ENCODE measurements around the gene CWC27. TPM values are rescaled to one million over a fixed set of nuclear protein-coding genes. Genes with fewer than 3 reads are reported as not detected.
A peak's percentile ranks its signal among the peaks of the same experiment; 100 is the strongest.

CWC27 gene
- total RNA-seq, 1 donor from 2014 or later, result 33.4 TPM

- no peak for DNase-seq (ENCODE audit: low spot score, unreplicated experiment)
- peak overlapping the region; percentile 59 for H3K27ac Mint-ChIP-seq
- peaks cover 17% of the 10 kb centered on the region for H3K4me1 Mint-ChIP-seq (ENCODE audit: low read depth)
Measured at GRCh38 chr5:64759960-64760660, 8.6 kb upstream of the CWC27 start.

GRCh38 chr5:64763948-64764503 is 4.7 kb upstream of the CWC27 start:
- Mint-ChIP-seq H3K9me3 (ENCODE audit: low read depth) (no peaks in the 10 kb centered on the region), H3K4me3 (ENCODE audit: low read depth) (no peak overlapping the region), H3K27ac (peak overlapping the region; percentile 1), H3K36me3 (ENCODE audit: insufficient read depth) (peaks cover 4% of the 10 kb centered on the region), H3K27me3 (no peaks in the 10 kb centered on the region), H3K4me1 (ENCODE audit: low read depth) (peaks cover 30% of the 10 kb centered on the region)
- TF ChIP-seq CTCF (IDR thresholded peaks at IDR 0.05; ENCODE audit: unreplicated experiment), result no peak
- DNase-seq (ENCODE audit: low spot score, unreplicated experiment), result no peak

More at GRCh38 chr5:64759960-64760660, 8.6 kb upstream of the CWC27 start:
- Mint-ChIP-seq H3K36me3 (ENCODE audit: insufficient read depth) (peaks cover 5% of the 10 kb centered on the region), H3K9me3 (ENCODE audit: low read depth) (no peaks in the 10 kb centered on the region), H3K27me3 (no peaks in the 10 kb centered on the region), H3K4me3 (ENCODE audit: low read depth) (no peak overlapping the region)
- no peak for TF ChIP-seq CTCF (IDR thresholded peaks at IDR 0.05; ENCODE audit: unreplicated experiment)

- H3K4me1 Mint-ChIP-seq (ENCODE audit: low read depth), result peaks cover 26% of the 10 kb centered on the region
- peaks cover 4% of the 10 kb centered on the region for H3K36me3 Mint-ChIP-seq (ENCODE audit: insufficient read depth)
- H3K4me3 Mint-ChIP-seq (ENCODE audit: low read depth), result peak overlapping the region; percentile 9
- H3K27me3 Mint-ChIP-seq, result no peaks in the 10 kb centered on the region
- H3K9me3 Mint-ChIP-seq (ENCODE audit: low read depth), result no peaks in the 10 kb centered on the region
- DNase-seq (ENCODE audit: low spot score, unreplicated experiment), result no peak
- H3K27ac Mint-ChIP-seq, result no peak overlapping the region
- no peak for TF ChIP-seq CTCF (IDR thresholded peaks at IDR 0.05; ENCODE audit: unreplicated experiment)
Measured at GRCh38 chr5:64765804-64766504, 2.8 kb upstream of the CWC27 start.

- peak overlapping the region; percentile 50 for H3K27ac Mint-ChIP-seq
- DNase-seq (ENCODE audit: low spot score, unreplicated experiment), result no peak
- TF ChIP-seq CTCF (IDR thresholded peaks at IDR 0.05; ENCODE audit: unreplicated experiment), result no peak
- peak overlapping the region; percentile 97 for H3K4me3 Mint-ChIP-seq (ENCODE audit: low read depth)
- no peaks in the 10 kb centered on the region for H3K27me3 Mint-ChIP-seq
- H3K4me1 Mint-ChIP-seq (ENCODE audit: low read depth), result peaks cover 21% of the 10 kb centered on the region
- peaks cover 2% of the 10 kb centered on the region for H3K36me3 Mint-ChIP-seq (ENCODE audit: insufficient read depth)
- no peaks in the 10 kb centered on the region for H3K9me3 Mint-ChIP-seq (ENCODE audit: low read depth)
Measured at GRCh38 chr5:64766941-64767340, 1.8 kb upstream of the CWC27 start.

GRCh38 chr5:64767959-64768357 is 772 bp upstream of the CWC27 start:
- TF ChIP-seq CTCF (IDR thresholded peaks at IDR 0.05; ENCODE audit: unreplicated experiment), result no peak
- peak overlapping the region; percentile 99 for H3K27ac Mint-ChIP-seq
- DNase-seq (ENCODE audit: low spot score, unreplicated experiment), result no peak
- H3K9me3 Mint-ChIP-seq (ENCODE audit: low read depth), result no peaks in the 10 kb centered on the region
- no peaks in the 10 kb centered on the region for H3K27me3 Mint-ChIP-seq
- peak overlapping the region; percentile 97 for H3K4me3 Mint-ChIP-seq (ENCODE audit: low read depth)
- peaks cover 2% of the 10 kb centered on the region for H3K36me3 Mint-ChIP-seq (ENCODE audit: insufficient read depth)
- peaks cover 21% of the 10 kb centered on the region for H3K4me1 Mint-ChIP-seq (ENCODE audit: low read depth)
